HG02885 (cell line): Measurements from ENCODE around the gene ZNF821.
"Not testable (repeated sequence)": the region's sequence is repeated elsewhere in the genome, so short reads cannot be mapped to it uniquely, and the experiment has no call there.

Experiments used
- ATAC-seq: cut with Tn5 transposase; IDR thresholded peaks from one replicate; pipeline ENCODE4 v1.9.1; 2021; ENCODE audit warnings: mild to moderate bottlenecking; ENCODE audit not compliant: unreplicated experiment, poor library complexity

ZNF821 gene

DNA sequence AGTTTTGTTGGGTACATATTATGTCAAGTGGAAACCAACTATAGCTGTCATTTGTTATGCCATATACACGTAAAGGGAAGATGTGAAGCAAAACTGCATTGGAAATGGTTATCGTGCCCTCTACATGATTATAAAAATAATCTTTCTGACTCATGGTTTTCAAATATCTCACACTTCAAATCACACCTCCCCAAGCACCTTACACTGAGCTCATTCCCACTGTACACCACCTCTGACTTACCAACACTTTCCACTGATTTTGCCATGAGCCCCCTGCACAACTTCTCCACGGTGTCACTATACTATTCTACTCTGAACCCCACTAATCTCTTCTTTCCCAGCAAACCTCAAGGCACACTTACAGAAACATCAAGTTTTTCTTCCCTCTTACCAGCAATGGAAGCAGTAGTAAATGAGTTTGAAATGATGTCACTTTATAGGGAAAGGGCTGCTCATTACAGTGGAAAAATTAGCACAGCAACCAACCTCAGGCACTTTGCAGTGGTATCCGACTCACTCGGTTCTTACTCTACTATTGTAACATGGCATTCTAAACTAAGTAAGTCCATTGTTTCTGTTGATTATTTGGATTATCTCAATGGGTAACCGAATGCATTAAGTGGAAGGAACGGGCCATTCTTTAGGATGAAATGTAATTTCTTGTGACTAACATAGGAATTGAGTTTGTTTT is 18.7 kb downstream of the ZNF821 start:
- ATAC-seq = no peak

DNA sequence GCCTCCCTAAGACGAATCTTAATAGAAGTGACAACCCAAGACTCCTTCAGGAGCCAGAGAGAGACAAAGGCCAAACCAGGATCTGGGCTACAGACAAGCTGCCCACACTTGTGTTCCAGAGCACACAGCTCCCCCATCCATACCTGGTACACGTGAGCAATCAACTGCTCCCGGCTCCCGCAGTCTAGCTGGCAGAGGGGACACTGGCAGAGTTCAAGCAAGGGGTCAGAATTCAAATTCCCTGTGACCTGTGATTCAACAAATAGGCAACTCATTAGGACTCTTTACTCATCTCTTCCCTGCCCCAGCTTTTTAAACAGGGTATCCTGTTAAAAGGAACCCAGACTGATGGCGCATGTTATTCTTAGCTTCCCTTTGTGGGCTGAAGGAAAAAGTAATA is 20.0 kb downstream of the ZNF821 start:
- ATAC-seq = no peak

DNA sequence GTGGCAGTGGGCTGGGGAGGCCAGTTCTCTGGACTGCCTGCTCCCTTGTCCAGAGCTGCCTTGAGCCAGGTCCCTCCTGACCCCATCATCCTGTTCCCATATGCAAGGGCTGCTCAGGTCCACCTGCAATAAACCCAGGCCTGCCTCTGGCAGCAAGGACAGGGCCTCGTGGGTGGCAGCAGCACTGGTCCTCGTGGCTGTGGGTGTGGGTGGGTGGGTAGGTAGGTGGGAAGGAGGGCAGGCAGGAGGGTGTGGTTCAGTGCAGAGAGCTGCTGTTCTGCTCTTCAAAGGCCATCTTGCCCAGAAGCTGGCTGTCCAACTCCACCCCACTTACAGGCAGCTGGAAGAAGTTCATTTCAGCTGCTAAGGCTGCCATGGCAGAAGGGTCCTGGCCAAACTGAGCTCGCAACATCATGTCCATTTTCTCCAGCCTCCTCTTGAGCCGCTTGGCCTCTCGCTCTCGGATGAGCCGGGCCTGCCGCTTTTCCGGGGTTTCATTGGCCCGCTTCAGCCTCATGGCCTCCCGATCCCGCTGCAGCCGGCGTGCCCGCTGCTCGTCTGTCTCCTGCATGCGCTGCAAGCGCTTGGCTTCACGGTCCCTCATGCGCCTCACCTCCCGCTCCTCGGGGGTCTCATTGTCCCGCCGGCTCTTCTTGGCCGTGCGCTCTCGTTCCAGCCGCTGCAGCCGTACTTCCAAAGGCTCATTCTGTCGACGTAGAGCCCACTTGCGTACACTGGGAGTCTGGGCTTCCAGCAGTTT is 24.0 kb downstream of the ZNF821 start:
- ATAC-seq = no peak

DNA sequence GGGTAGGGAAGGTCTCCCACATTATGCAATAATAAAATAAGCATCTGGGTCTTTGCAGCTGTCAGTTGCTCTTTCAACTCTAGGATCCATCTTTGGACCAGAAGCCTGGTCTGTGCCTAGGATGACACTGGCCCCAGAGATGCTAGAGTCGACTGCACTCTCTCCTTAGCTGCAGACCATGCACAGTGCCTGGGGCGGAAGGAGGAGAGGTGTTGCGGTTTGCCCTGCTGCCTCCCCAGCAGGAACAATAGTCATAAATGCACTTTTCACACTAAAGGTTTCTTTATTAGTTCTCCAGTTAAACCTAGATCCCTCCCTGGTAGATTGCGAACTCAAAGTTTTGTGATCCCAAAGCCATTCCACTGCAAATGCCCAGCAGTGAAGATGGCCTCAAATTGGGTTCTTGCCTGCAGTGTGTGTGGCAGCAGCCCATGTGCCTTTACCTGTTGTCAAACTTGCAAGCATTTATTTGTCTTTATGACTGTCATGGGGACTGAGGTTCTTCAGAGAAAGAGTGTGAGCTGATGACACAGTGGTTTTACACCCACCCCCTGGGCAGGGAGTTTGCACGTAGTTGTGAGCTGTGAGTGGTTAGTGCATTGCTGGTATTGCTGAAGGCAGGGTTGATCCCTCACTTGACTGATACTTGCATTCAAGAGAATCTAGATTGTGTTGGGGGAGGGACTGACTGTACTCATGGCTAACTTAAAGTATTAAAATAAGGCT is 27.9 kb downstream of the ZNF821 start:
- no peak for ATAC-seq

DNA sequence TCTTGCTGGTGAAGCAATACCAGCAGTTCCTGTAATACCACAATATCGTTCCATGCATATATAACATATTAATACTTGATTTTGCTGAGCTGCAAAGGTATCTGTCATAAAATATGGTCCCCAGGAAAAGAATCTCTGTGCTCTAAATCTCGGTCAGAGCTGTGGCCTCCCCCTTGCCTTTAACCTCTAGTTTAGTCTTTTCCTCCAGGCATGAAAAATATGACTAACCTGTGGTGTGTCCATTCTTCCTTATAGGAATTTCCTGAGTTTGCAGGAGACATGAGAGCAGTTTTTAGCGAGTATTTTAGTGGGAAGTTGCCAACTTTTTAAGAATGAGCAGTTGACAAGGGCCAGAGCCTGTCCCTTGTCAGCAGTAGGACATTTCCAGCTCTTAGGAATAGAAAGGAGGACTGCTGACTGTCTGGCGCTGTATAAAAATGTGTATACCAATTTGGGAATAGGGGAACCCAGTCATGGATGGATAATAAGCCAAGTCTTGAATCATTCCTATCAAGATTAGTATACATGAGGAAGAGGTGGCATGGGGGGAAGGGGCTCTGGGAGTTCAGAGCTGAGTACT is 29.5 kb downstream of the ZNF821 start:
- no peak for ATAC-seq

DNA sequence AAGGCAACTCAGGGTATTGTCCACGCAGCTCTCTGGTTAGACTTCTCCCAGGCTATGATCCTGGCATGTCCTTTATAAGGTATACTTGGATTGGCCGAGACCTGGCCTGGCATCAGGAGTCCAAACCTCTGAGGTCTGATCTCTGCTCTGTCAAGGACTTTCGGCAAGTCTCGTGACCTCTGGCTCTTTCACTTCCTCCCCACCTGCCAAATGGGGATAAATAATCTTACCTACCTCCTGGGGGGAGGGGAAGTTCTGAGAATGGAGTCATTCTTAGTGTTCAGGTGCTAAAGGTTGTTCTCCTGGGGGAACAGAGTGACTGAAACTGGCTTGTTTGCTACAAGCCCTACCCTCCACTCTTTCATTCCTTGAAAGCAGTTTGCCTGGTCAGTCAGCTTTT is 30.6 kb downstream of the ZNF821 start:
- ATAC-seq = peak; percentile 70

DNA sequence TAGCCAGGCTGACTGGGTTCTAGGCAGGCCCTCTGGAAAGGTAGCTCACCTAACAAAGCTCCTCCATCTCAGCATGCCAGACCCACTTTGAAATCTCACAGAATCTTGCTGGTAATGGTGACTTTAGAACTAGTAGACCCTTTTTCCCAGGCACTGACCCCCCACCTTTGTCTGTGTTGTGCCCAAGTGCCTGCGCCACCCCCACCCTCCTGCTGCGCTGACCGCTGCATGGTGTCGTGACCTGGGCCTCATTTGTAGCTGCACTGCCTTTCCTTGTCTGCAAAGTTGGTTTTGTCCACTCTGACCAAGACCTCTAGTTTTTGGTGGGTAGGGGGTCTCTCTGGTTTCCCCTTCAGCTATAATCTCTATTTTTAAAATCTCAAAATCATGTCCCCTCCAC is 31.4 kb downstream of the ZNF821 start:
- no peak for ATAC-seq

DNA sequence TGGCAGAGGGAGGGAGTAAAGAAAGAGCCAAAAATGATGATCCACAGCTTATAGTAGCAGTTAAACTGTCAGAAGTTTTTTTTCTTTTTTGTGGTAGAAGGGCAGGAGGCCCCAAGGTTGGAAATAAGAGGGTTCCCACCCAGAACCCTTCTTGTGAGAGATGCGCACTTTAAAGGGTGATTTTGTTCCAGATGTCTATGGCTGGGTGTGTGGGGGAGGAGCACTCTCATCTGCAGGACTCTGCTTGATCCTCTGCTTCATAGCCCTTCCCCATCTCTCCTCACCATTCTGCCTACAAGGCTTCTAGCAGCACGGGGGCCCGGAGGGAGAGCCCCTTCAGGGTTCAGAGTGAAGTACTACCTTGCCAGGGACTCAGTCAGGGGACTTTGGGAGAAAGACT is 31.8 kb downstream of the ZNF821 start:
- ATAC-seq = no peak

DNA sequence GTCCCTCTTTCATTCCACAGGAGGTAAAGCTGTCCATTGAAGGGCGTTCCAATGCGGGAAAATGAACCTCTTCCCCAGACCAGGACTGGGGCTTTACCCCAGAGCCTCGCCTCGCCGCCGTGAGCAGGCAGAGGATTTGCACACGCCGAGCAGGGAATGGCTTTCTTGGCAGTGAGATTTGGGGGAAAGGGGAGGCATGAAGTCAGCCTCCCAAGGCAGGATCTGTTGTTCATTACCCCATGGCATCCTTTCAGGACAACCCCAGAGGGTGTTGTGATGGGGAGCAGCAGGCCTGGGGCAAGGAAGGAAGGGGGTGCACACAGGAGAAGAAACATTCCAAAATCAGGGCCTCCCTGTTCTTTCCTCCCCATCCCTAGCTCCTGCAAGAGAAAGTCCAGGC is 32.2 kb downstream of the ZNF821 start:
- no peak for ATAC-seq

DNA sequence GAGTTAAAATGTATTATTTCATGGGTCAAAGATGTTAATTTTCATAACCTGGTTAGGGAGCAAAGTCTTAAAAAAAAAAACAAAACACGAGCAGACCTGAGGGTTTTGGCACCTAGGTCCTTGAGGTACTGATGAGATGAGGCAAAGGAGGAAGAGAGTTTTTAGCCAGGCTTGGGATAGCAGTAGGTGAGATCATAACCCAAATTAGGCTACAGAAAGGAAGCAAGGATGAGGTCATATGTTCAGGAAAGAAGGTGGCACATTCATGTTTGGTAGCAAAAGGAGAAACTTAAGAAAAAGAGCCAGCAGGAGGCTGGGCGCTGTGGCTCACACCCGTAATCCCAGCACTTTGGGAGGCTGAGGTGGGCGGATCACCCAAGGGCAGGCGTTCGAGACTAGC is 35.4 kb downstream of the ZNF821 start:
- ATAC-seq = no peak

DNA sequence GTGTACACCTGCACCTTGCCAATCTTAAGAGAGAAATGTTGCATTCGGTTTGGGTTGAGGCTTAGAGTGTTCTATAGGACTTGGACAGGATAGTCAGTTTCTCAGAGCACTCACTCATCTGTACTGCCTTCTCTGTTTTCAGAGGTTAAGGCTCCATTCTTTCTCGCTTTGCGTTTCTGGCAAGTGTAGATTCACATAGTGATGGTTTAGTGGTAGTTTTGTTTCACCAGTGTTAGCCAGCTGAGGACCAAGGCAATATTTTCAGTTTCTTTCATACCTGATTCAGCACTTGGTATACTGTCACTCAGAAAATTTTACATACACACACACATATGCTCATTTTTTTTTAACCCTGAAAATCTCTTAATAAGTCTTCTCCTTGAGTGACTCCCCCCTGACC is 36.9 kb downstream of the ZNF821 start:
- no peak for ATAC-seq

DNA sequence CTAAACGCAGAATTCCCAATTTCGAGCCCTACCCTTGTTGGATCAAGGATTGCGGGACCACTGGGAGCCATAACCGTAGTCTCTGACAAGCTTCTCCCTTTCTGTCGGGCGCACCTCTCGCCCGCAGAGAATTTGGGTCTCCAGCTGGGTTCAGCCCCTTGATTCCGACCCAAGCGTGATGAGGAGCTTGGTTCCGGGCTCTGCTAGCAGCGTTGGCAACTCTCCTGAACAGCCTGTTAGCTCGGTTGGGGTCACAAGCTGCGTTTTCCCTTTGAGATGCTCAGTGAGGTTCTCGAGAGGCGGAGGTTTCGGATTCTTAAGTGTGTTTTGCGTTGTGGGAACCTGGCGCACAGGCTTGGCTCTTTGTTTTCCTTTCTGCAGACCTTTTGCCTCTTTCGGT is 37.6 kb downstream of the ZNF821 start:
- ATAC-seq = no peak

DNA sequence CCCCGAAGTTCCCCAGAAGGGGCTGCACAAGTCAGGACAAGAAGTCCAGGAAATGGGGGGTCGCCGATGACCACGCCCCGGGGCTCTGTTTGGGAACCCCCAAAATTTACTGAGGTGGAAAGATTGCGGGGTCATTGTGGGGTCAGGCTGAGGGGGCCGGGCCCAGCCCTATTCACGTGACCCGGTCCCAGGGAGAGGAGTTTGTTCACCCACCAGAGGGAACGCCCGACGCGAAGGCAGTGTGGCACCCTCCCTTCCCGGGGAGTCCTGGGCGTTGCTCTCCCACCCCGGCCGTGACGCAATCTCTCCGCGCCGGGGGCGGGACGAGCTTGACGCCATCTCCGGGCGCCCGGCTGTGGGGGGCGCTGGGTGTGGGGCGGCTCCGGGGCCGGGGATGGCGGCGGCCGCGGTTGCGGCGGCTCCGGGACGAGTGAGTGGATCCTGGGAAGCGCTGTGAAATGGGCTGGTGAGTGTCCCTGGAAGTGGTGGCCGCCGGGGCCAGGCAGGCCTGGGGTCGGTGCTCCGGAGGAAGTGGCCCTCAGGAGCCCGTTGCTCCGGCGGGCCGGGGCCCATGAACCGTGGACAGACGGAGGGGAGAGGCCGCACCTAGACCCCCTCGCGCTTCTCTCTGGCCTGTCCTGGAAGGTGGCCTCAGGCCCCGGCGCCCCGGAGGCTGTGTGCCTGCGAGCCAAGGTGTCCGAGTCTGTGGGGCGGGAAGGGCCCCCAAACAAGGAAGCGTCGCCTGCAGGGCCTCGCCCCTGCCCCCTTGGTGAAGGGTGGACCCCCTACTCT is 38.1 kb downstream of the ZNF821 start, which contains the start of gene ATXN1L:
Gene ATXN1L, plus strand, starts transcription at position 338 of the 792 bp plus-strand sequence. CDS start 3,765 bp downstream, outside the sequence.
- ATAC-seq = peak; percentile 70

DNA sequence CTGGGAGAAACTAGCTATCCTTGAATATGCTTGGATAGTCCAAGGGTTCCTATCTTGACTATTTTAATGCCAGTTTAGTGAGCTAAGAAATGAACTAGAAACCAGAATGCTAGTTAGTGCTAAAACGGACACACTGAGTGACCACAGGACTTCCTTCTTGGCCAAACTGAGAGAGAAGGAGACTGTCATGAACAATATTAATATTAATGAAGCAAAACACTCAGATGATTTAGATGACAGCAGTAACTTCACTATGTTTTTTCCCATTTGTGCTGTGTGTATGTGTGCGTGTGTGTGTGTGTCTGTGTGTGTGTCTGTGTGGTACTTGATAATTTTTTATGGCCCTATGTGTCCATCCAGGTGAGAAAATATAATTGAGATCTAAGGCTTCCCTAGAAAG is 40.4 kb downstream of the ZNF821 start:
- ATAC-seq = no peak

DNA sequence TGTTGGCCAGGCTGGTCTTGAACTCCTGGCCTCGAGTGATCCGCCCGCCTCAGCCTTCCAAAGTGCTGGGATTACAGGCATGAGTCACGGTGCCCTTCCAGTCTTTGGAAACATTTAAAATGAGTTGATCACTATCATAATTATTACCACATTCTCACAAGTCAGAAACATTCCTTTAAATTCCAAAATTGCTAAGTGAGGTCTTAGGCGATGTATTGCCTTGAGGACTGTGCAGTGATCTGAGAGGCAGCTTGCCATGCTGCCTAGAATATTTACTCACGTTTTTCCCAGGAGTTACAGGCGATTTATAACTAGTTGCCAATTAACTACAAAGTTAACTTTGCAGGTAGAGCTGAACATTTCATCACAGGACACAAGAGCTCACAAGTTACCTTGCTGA is 43.9 kb downstream of the ZNF821 start:
- no peak for ATAC-seq

DNA sequence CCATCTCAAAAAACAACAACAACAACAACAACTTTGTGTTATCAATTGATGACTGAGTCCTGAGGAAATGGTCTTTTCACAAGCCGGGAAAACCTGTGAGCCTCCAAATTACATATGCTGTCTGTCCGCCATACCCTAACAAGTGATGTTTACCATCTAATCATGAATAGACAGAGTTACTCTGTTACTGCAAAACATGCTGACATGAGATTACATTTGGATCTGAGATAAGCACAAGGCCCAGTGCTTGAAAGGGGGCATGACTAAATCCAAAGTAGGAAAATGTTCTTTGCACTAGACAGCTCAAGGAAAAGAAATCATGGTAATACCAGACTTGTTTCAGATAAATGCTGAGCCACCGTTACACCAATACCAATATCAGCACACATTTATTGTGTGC is 46.8 kb downstream of the ZNF821 start:
- no peak for ATAC-seq

DNA sequence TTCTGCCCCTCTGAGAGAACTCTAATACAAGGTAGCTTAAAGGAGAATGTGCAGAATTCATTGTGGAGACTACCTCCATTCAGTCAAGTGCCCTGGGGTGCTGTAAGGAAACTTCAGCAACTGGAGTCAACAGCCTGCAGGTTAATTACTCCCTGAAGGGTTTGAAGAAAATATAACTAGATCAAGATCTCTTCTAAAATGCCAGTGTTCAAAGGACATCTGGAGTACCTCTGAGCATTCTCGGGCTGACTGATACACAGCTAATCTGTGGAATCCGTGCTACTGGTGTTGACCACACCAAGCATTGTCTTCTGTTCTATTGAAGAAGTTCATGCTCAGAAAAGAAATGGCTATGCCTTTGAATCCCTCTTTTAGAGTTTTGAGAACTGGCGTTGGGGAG is 49.7 kb downstream of the ZNF821 start:
- no peak for ATAC-seq

DNA sequence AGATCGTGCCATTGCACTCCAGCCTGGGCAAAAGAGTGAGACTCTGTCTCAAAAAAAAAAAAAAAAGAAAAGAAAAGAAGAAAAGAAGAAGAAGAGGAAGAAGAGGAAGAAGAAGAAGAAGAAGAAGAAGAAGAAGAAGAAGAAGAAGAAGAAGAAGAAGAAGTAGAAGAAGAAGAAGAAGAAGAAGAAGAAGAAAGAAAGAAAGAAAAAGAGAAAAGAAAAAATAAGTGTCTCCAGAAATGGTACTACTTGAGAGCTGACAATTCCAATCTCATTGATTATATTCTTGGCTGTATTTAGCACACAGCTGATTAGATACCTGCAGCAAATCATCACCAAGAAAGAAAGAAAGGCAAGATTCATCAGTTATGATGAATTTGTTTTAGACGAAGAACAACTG is 51.9 kb downstream of the ZNF821 start:
- not testable (repeated sequence) for ATAC-seq

DNA sequence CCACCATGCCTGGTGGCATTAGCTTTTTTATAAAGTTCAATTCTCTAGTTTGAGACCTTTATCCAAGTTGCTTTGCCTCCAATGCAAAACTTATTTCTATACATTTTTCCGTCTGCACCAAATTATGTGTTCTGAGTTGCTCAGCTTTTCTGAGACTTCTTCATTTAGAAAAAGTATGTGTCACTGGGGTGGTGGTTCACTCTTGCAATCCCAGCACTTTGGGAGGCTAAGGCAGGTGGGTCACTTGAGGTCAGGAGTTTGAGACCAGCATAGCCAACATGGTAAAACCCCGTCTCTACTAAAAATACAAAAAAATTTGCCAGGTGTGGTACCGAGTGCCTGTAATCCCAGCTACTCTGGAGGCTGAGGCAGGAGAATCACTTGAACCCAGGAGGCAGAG is 52.3 kb downstream of the ZNF821 start:
- not testable (repeated sequence) for ATAC-seq

DNA sequence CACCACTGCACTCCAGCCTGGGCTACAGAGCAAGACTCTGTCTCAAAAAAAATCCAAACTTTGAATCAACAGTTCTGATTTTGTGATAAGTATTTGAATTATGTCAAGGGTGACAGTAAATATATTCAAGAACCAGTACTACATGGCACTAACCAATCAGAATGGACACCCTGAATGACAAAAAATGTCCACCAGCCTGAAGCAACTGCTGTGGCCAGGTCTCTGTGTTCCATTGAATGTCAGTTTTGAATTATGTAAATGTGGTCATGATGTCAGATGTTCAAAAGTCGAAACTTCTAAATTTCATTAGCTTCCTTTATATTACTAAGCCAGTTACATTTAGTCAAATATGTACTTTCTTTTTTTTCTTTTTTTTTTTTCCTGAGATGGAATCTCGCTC is 53.6 kb downstream of the ZNF821 start:
- ATAC-seq = no peak
